Liver (tissue), 9 donors: ENCODE results near the gene ZNF48. TPM values are rescaled to one million over a fixed set of nuclear protein-coding genes. Genes with fewer than 3 reads are reported as not detected.

Experiments used
- DNase-seq: peaks from one replicate; pipeline ENCODE4 v3.0.0-alpha.2; 2017; ENCODE audit warnings: low spot score
- H3K27ac ChIP-seq, 2 donors: one replicate each; pipeline ENCODE4 v1.7.0; 2013; ENCODE audit warnings: inconsistent platforms in 2 of 2, low read length in 2 of 2, control low read depth in 1 of 2, low read depth in 1 of 2, mild to moderate bottlenecking in 1 of 2
- H3K27me3 ChIP-seq, 4 donors: one replicate each; pipeline versions ENCODE4 v1.6.1 to v1.7.0; 2013; ENCODE audit warnings: low read length in 3 of 4, inconsistent platforms in 1 of 4, mild to moderate bottlenecking in 1 of 4, moderate library complexity in 1 of 4; ENCODE audit not compliant: control insufficient read depth in 4 of 4, insufficient read depth in 4 of 4
- H3K36me3 ChIP-seq, 4 donors: one replicate each; pipeline versions ENCODE4 v1.6.1 to v1.7.0; 2013; ENCODE audit warnings: low read length in 3 of 4, mild to moderate bottlenecking in 3 of 4, low read depth in 1 of 4, moderate library complexity in 1 of 4; ENCODE audit not compliant: control insufficient read depth in 4 of 4, insufficient read depth in 3 of 4
- H3K4me1 ChIP-seq, 4 donors: one replicate each; pipeline versions ENCODE4 v1.6.1 to v1.7.0; 2013; ENCODE audit warnings: low read length in 3 of 4, mild to moderate bottlenecking in 3 of 4, moderate library complexity in 1 of 4; ENCODE audit not compliant: control insufficient read depth in 4 of 4, insufficient read depth in 4 of 4
- H3K4me3 ChIP-seq, 3 donors: one replicate each; pipeline versions ENCODE4 v1.6.1 to v1.7.0; 2013; ENCODE audit warnings: low read length in 3 of 3, control low read depth in 1 of 3, low read depth in 1 of 3, mild to moderate bottlenecking in 1 of 3
- H3K9ac ChIP-seq, 2 donors: one replicate each; pipeline ENCODE4 v1.7.0; 2013; ENCODE audit warnings: low read length in 2 of 2, mild to moderate bottlenecking in 2 of 2, moderate library complexity in 2 of 2, control low read depth in 1 of 2, low read depth in 1 of 2
- H3K9me3 ChIP-seq, 4 donors: one replicate each; pipeline versions ENCODE4 v1.6.1 to v1.7.0; 2013; ENCODE audit warnings: low read length in 3 of 4; ENCODE audit not compliant: control insufficient read depth in 4 of 4
- EGR1 ChIP-seq, 2 donors: IDR thresholded peaks; 2 replicates each; pipeline ENCODE4 v1.6.1; 2016 to 2018; ENCODE audit warnings: antibody characterized with exemption in 2 of 2, low read depth in 2 of 2
- FOXA1 ChIP-seq: IDR thresholded peaks from 2 replicates; pipeline ENCODE4 v1.6.1; 2016; ENCODE audit warnings: antibody characterized with exemption
- FOXA2 ChIP-seq: IDR thresholded peaks from 2 replicates; pipeline ENCODE4 v1.6.1; 2016; ENCODE audit warnings: antibody characterized with exemption
- HNF4A ChIP-seq, 2 donors: conservative IDR thresholded peaks; 2 replicates each; pipeline ENCODE4 v1.6.1; 2016; ENCODE audit warnings: antibody characterized with exemption in 2 of 2, mild to moderate bottlenecking in 2 of 2
- HNF4G ChIP-seq: IDR thresholded peaks from 2 replicates; pipeline ENCODE4 v1.6.1; 2016; ENCODE audit warnings: antibody characterized with exemption
- JUND ChIP-seq, 2 donors: IDR thresholded peaks; 2 replicates each; pipeline ENCODE4 v1.6.1; 2016; ENCODE audit warnings: antibody characterized with exemption in 2 of 2
- NR2F2 ChIP-seq: IDR thresholded peaks from 2 replicates; pipeline ENCODE4 v1.6.1; 2016; ENCODE audit warnings: antibody characterized with exemption
- RAD21 ChIP-seq, 2 donors: IDR thresholded peaks; 2 replicates each; pipeline ENCODE4 v1.6.1; 2016; ENCODE audit warnings: antibody characterized with exemption in 2 of 2, mild to moderate bottlenecking in 2 of 2
- RXRA ChIP-seq, 2 donors: IDR thresholded peaks; 2 replicates each; pipeline ENCODE4 v1.6.1; 2017 to 2018; ENCODE audit warnings: antibody characterized with exemption in 2 of 2, mild to moderate bottlenecking in 1 of 2
- SP1 ChIP-seq: IDR thresholded peaks from 2 replicates; pipeline ENCODE4 v1.6.1; 2018; ENCODE audit warnings: antibody characterized with exemption, mild to moderate bottlenecking
- TAF1 ChIP-seq: conservative IDR thresholded peaks from 2 replicates; pipeline ENCODE4 v1.6.1; 2016; ENCODE audit warnings: antibody characterized with exemption, mild to moderate bottlenecking
- YY1 ChIP-seq: IDR thresholded peaks from 2 replicates; pipeline ENCODE4 v1.6.1; 2016; ENCODE audit warnings: antibody characterized with exemption, mild to moderate bottlenecking
- WGBS: extraction: QIAGEN DNeasy Blood & Tissue Kit; methylation state at CpG from one replicate; pipeline ENCODE4 v1.1.7; 2013; 5-methylcytosine and 5-hydroxymethylcytosine counted together
- polyA plus RNA-seq, 2 donors: library from polyadenylated mRNA; stranded (reverse) in 1 of 2; unstranded in 1 of 2; fragments of 200-250 nt in 1 of 2; fragments of >200 nt in 1 of 2; fragmentation: Nextera tagmentation in 1 of 2; extraction: Ambion mirVana in 1 of 2; gene quantifications; one replicate each; pipeline versions ENCODE4 v1.2.1 to v1.2.3, GENCODE V29; 2013 to 2015
- total RNA-seq, 2 donors: library from RNA; depleted of rRNA; stranded (reverse); fragments of >200 nt; gene quantifications; one replicate each; pipeline ENCODE4 v1.2.3, GENCODE V29; 2014
- TF ChIP-seq, protein P1 (sequence below): IDR thresholded peaks from 2 replicates; pipeline ENCODE4 v1.6.1; 2016; ENCODE audit warnings: antibody characterized with exemption, mild to moderate bottlenecking
- TF ChIP-seq, protein P2 (sequence below): IDR thresholded peaks from 2 replicates; pipeline ENCODE4 v1.6.1; 2016; ENCODE audit warnings: antibody characterized with exemption
- TF ChIP-seq, protein P3 (sequence below): IDR thresholded peaks from 2 replicates; pipeline ENCODE4 v1.6.1; 2016; ENCODE audit warnings: antibody characterized with exemption
- donor health status: healthy.
- donor health status: healthy.
- donor health status: healthy.
- donor health status: healthy.
- donor health status: healthy.

ZNF48 gene
- total and polyA plus RNA-seq, 4 donors, result 2.3 to 4.7 (median 3.1) TPM

DNA sequence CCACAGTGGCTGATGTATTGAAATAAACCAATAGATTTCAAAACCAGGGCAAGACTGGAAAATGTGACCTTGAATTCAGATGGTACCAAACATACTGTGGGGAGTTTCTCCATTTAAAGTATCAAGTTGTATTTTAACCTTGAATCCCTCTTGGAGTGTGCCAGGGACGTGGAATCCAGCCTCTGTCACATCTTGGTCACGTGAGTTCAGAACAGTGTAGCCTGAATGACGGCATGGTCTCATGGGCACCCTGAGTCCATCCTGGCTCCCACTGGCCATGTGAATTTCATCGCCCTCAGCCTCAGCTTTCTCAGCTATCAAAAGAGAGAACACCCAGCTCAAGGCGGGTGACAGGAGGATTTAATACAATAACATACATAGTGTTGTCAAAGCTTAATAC lies 18.9 kb downstream of the ZNF48 start:
- peaks cover 0 to 2% (median under 1%) of the 10 kb centered on the region in 4 donors for H3K36me3 ChIP-seq
- no peaks in the 10 kb centered on the region for H3K9me3 ChIP-seq
- WGBS, result 91% methylated on average over 5 of the region's 5 CpGs
- no peak overlapping the region for H3K4me3 ChIP-seq
- H3K27ac ChIP-seq, result no peak overlapping the region
- H3K27me3 ChIP-seq, result no peaks in the 10 kb centered on the region
- DNase-seq, result no peak
- H3K4me1 ChIP-seq, result peaks cover 5 to 23% (median 11%) of the 10 kb centered on the region in 4 donors
- TF ChIP-seq, protein P1, sequence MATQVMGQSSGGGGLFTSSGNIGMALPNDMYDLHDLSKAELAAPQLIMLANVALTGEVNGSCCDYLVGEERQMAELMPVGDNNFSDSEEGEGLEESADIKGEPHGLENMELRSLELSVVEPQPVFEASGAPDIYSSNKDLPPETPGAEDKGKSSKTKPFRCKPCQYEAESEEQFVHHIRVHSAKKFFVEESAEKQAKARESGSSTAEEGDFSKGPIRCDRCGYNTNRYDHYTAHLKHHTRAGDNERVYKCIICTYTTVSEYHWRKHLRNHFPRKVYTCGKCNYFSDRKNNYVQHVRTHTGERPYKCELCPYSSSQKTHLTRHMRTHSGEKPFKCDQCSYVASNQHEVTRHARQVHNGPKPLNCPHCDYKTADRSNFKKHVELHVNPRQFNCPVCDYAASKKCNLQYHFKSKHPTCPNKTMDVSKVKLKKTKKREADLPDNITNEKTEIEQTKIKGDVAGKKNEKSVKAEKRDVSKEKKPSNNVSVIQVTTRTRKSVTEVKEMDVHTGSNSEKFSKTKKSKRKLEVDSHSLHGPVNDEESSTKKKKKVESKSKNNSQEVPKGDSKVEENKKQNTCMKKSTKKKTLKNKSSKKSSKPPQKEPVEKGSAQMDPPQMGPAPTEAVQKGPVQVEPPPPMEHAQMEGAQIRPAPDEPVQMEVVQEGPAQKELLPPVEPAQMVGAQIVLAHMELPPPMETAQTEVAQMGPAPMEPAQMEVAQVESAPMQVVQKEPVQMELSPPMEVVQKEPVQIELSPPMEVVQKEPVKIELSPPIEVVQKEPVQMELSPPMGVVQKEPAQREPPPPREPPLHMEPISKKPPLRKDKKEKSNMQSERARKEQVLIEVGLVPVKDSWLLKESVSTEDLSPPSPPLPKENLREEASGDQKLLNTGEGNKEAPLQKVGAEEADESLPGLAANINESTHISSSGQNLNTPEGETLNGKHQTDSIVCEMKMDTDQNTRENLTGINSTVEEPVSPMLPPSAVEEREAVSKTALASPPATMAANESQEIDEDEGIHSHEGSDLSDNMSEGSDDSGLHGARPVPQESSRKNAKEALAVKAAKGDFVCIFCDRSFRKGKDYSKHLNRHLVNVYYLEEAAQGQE, result no peak
- TF ChIP-seq HNF4G, result no peak
- TF ChIP-seq EGR1 (IDR thresholded peaks at IDR 0.05; ENCODE audit: low read depth in 2 of 2), result no peak
- no peak for TF ChIP-seq YY1
- no peak overlapping the region for H3K9ac ChIP-seq

DNA sequence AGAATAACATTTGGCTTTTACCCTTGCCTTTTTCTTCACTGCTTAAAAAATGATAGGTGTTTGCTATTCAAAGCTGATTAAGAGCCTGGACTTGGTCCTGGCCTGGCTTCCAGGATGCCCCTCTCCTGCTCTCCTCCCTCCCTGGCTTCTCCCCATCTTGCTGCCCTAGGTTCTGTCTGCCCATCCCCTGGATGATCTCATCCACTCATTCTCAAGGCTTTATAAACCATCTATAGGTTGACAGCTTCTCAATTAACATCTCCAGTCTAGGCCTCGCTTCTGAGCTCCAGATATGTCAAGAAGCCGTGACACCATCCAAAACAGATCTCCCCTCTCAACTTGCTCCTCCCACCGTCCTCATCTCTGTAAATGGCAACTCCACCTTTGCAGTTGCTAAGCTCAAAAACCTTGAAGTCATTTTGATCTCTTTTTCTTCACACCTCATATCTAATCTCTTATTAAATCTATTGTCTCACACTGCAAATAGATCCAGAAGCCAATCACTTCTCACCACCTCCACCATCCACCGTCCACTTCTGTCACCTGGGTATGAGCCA lies 20.9 kb downstream of the ZNF48 start:
- WGBS, result 93% methylated on average over 4 of the region's 4 CpGs
- no peaks in the 10 kb centered on the region for H3K9me3 ChIP-seq
- TF ChIP-seq JUND (IDR thresholded peaks at IDR 0.05), result no peak
- no peak for TF ChIP-seq FOXA2
- no peak for TF ChIP-seq TAF1
- no peak for TF ChIP-seq RXRA (IDR thresholded peaks at IDR 0.05)
- no peak for TF ChIP-seq RAD21 (IDR thresholded peaks at IDR 0.05)
- TF ChIP-seq HNF4G, result no peak
- TF ChIP-seq FOXA1, result no peak
- TF ChIP-seq NR2F2, result no peak
- TF ChIP-seq, protein P2, sequence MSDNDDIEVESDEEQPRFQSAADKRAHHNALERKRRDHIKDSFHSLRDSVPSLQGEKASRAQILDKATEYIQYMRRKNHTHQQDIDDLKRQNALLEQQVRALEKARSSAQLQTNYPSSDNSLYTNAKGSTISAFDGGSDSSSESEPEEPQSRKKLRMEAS, result no peak
- no peak for TF ChIP-seq SP1
- TF ChIP-seq, protein P3, sequence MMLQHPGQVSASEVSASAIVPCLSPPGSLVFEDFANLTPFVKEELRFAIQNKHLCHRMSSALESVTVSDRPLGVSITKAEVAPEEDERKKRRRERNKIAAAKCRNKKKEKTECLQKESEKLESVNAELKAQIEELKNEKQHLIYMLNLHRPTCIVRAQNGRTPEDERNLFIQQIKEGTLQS, result no peak
- no peak for TF ChIP-seq HNF4A (conservative IDR thresholded peaks at IDR 0.05)
- DNase-seq, result no peak
- no peak overlapping the region for H3K4me3 ChIP-seq
- H3K9ac ChIP-seq, result no peak overlapping the region
- no peak overlapping the region for H3K27ac ChIP-seq
- peaks cover 0 to 2% (median under 1%) of the 10 kb centered on the region in 4 donors for H3K36me3 ChIP-seq
- peaks cover 3 to 16% (median 5%) of the 10 kb centered on the region in 4 donors for H3K4me1 ChIP-seq
- no peaks in the 10 kb centered on the region for H3K27me3 ChIP-seq
